ENCODE data around the gene MKI67. TPM values are rescaled to one million over a fixed set of nuclear protein-coding genes. Genes with fewer than 3 reads are reported as not detected.

MKI67 gene
- total RNA-seq, 1 experiment from 2014 or later, result 85.4 TPM

GRCh38 chr10:128052696-128053095 lies 73.5 kb downstream of the MKI67 start:
- DNase-seq (ENCODE audit: low read depth), result no peak

GRCh38 chr10:128051548-128051947 lies 74.7 kb downstream of the MKI67 start:
- no peak for DNase-seq (ENCODE audit: low read depth)

DNA sequence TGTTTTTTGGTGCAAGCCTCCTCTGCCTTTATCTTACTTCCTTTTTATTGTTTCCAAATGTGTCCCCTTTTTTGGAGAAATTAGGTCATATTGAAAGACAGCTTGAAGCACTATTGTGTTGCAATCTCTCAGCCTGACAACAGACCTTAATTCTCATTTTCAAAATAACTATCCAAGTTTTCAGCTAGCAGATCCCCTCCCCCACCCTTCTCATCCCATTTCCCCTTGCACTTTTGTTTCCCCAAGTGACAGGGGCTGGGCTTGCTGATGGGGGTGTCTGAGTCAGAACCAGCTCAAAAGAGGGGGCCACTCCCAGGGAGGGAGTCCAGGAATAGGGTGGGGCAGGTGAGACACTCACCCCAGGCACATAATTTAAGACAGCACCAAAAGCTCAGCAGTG lies 75.3 kb downstream of the MKI67 start:
- no peak for DNase-seq (ENCODE audit: low read depth)

DNA sequence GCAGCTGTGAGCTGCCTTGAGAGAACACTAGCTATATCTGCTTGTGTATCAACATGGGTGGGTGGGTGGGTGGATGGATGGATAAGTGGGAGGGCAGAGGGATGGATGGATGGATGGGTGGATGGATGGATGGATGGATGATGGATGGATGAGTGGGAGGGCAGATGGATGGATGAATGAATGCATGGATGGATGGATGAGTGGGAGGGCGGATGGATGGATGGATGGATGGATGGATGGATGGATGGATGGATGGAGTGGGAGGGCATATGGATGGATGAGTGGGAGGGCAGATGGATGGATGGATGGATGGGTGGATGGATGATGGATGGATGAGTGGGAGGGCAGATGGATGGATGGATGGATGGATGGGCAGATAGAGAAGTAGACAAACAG lies 76.1 kb downstream of the MKI67 start:
- DNase-seq (ENCODE audit: low read depth), result no peak

GRCh38 chr10:128049226-128050120 lies 76.8 kb downstream of the MKI67 start:
- DNase-seq (ENCODE audit: low read depth), result no peak

GRCh38 chr10:128048819-128049210 lies 77.4 kb downstream of the MKI67 start:
- no peak for DNase-seq (ENCODE audit: low read depth)

DNA sequence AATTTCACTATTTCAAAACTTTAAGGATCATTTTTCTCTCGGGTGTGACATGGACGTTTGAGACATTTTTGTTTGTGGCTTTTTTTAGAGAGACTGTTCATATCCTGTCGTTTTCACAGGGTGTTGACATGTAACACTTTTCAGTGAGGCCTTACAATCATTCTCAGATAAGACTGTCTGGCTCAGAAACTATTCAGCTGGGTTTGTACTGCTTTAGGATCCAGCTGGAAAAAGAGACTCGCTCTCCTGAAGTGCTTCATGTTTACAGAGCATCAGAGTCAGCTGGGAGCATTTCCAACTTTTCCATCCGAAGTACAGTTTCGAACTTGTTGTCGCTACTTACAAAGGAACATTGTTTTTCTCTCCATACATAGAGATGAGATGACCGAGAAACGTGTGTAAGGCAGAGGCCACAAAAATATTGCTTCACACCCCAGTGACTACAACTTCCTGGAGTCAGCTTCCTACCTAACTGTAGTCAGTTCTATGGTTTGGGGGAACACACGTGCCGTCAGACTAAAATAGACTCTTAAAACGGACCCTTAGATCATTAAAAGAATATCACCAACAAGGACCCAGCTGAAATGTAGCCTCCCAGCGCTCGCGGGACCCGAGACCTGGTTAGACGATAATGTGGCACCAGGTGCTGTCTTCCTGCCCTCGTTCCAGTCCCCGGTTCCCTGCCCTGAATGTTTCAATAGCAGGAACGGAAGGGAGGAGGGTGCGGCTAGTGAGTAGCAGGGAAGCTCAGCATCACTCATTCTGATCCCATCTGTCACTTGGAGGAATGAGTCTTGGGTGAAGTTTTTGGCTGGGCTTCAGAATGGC lies 78.0 kb downstream of the MKI67 start:
- no peak for DNase-seq (ENCODE audit: low read depth)

DNA sequence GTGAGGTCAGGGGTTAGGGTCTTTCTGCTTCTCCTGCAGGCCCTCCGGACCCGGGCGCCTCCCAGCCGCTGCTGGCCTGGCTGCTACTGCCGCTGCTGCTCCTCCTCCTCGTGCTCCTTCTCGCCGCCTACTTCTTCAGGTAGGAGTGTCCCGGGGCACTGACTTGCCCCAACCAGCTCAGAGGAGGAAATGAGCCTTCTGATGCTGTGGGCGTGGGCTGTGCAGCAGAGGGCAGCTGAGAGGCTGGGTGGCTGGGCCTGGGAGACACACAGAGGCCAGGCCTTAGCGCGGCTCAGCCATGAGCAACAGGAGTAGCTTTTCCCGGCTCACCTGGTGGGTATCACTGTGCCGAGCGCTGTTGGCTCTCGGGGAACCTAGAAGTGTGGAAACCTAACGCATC lies 78.9 kb downstream of the MKI67 start:
- no peak for DNase-seq (ENCODE audit: low read depth)

DNA sequence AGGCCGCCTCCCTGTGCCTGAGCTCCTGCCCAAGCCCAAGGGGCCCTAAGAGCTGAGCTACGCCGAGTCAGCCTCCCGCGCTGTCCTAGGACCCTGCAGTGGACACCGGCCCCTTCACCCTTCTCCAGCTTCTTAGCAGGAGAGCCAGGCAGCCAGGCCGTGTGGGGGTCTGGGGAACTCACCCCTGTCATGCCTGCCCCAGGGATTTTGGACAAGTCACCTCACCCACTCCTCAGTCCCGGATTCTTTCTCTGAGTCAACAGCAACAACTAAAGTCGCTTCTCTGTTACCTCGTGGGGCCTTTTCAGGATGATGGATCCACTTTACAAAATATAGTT lies 79.3 kb downstream of the MKI67 start:
- no peak for DNase-seq (ENCODE audit: low read depth)

Other genes with a start within 250 kb of the MKI67 start
- gene CLRN3, start 233.5 kb downstream of the MKI67 start, total RNA-seq (2014; rRNA removed; shearing (Covaris generic)), result not detected in 2 replicates
- 3.7 and 6.4 TPM in 2 replicates for gene PTPRE, start 219.3 kb downstream of the MKI67 start, total RNA-seq (2014; rRNA removed; shearing (Covaris generic))

Data from M059J (cell line).